HepG2 (cell line): ENCODE results near the gene ID3. TPM values are rescaled to one million over a fixed set of nuclear protein-coding genes. Genes with fewer than 3 reads are reported as not detected.
A peak's percentile ranks its signal among the peaks of the same experiment; 100 is the strongest.

Source experiments
- ATAC-seq: fragments of 200-7000 bp; cut with Tn5 transposase; 3 replicates; pipeline ENCODE4 v1.9.1; 2020; ENCODE audit warnings: mild to moderate bottlenecking, moderate library complexity
- BruUV-seq: library from RNA; stranded (reverse); fragments of 400-500 nt; replicated peaks from 2 replicates; lab custom pipeline; 2021; lab: Mats Ljungman, UMichigan
- CTCF ChIA-PET: fragments of 300-600 bp; formaldehyde crosslinking; extraction: SDS; loops from one replicate; lab custom pipeline; 2021; ENCODE audit warnings: low total read pairs, inconsistent platforms, low intra/inter-chr PET ratio; lab: Yijun Ruan, JAX
- POLR2A ChIA-PET: fragments of 350-600 bp; sonication (Branson Sonifier 250); formaldehyde crosslinking; loops from one replicate; lab custom pipeline; 2020; ENCODE audit warnings: antibody characterized with exemption, inconsistent platforms; lab: Yijun Ruan, JAX
- DNase-seq: peaks from one replicate; pipeline ENCODE4 v3.0.0-alpha.2; 2015; ENCODE audit warnings: low spot score
- FAIRE-seq: peaks from 3 replicates; lab custom pipeline; 2011; peaks lifted over from hg19 to GRCh38; lab: Jason Lieb, UNC
- H2AFZ ChIP-seq: one replicate; pipeline ENCODE4 v1.6.1; 2011; ENCODE audit warnings: low read length, inconsistent platforms
- H3K27ac ChIP-seq: fragments of 300-600 bp; 3 replicates; pipeline ENCODE4 v1.8.0; 2011; ENCODE audit warnings: mixed run types, mild to moderate bottlenecking, mixed read lengths, low read length, inconsistent platforms; ENCODE audit not compliant: insufficient read depth; ENCODE audit errors: extremely low read length
- H3K27me3 ChIP-seq, 2 experiments: fragments of 200-600 bp in 1 of 2; 2 replicates in 1 of 2; 3 replicates in 1 of 2; pipeline versions ENCODE4 v1.6.0 to v1.8.0; 2011; ENCODE audit warnings: low read length in 2 of 2, mild to moderate bottlenecking in 2 of 2, moderate library complexity in 2 of 2, inconsistent platforms in 1 of 2; ENCODE audit not compliant: insufficient read depth in 2 of 2, control insufficient read depth in 1 of 2
- H3K36me3 ChIP-seq, 2 experiments: fragments of 200-600 bp in 1 of 2; replicated peaks in 1 of 2; 2 replicates in 1 of 2; 3 replicates in 1 of 2; pipeline versions ENCODE4 v1.5.1 to v1.8.0; 2011; ENCODE audit warnings: low read length in 2 of 2, inconsistent platforms in 1 of 2; ENCODE audit not compliant: insufficient read depth in 2 of 2, control insufficient read depth in 1 of 2
- H3K4me1 ChIP-seq: 2 replicates; pipeline ENCODE4 v1.5.1; 2012; ENCODE audit warnings: low read length, inconsistent platforms; ENCODE audit not compliant: insufficient read depth
- H3K4me2 ChIP-seq: 2 replicates; pipeline ENCODE4 v1.6.0; 2011; ENCODE audit warnings: low read depth, low read length, inconsistent platforms
- H3K4me3 ChIP-seq, 3 experiments: fragments of 200-600 bp in 1 of 3; sonication (generic), shearing (Covaris generic) in 1 of 3; replicated peaks in 1 of 3; 2 replicates each; pipeline ENCODE4 v1.5.1; 2011 to 2016; ENCODE audit warnings: low read length in 3 of 3, inconsistent platforms in 2 of 3, low read depth in 2 of 3, mild to moderate bottlenecking in 2 of 3, control low read depth in 1 of 3, mixed read lengths in 1 of 3; ENCODE audit not compliant: insufficient read depth in 1 of 3
- H3K79me2 ChIP-seq: one replicate; pipeline ENCODE4 v1.6.1; 2011; ENCODE audit warnings: low read length, inconsistent platforms; ENCODE audit not compliant: insufficient read depth
- H3K9ac ChIP-seq: 2 replicates; pipeline ENCODE4 v1.6.0; 2011; ENCODE audit warnings: mild to moderate bottlenecking, low read depth, low read length, inconsistent platforms; ENCODE audit not compliant: insufficient read depth
- H3K9me3 ChIP-seq: 2 replicates; pipeline ENCODE4 v1.5.1; 2012; ENCODE audit warnings: mild to moderate bottlenecking, low read length
- H4K20me1 ChIP-seq: 2 replicates; pipeline ENCODE4 v1.6.0; 2011; ENCODE audit warnings: inconsistent platforms, mild to moderate bottlenecking, low read length, moderate library complexity; ENCODE audit not compliant: insufficient read depth
- ONECUT2 ChIP-seq: sonication (generic); formaldehyde crosslinking; IDR thresholded peaks from 2 replicates; pipeline ENCODE4 v1.4.0; 2020; ENCODE audit warnings: missing genetic modification reagents
- RXRA ChIP-seq: sonication (generic); formaldehyde crosslinking; IDR thresholded peaks from 2 replicates; pipeline ENCODE4 v1.5.1; 2020; ENCODE audit warnings: missing genetic modification reagents
- SOX6 ChIP-seq, 2 experiments: fragments of 450-650 bp in 1 of 2; sonication (generic) in 1 of 2; formaldehyde crosslinking in 1 of 2; IDR thresholded peaks; 2 replicates each; pipeline versions ENCODE4 v1.4.0 to v1.6.1; 2017 to 2020; ENCODE audit warnings: antibody characterized with exemption in 1 of 2, mild to moderate bottlenecking in 1 of 2, missing genetic modification reagents in 1 of 2
- SYNCRIP ChIP-seq: fragments of 200-400 bp; formaldehyde crosslinking; IDR thresholded peaks from 2 replicates; pipeline ENCODE4 v1.6.1; 2018; ENCODE audit warnings: mild to moderate bottlenecking, low read depth, low read length; ENCODE audit not compliant: insufficient read depth
- ZC3H4 ChIP-seq: sonication (generic); formaldehyde crosslinking; IDR thresholded peaks from 2 replicates; pipeline ENCODE4 v1.4.0; 2020; ENCODE audit warnings: missing genetic modification reagents, borderline replicate concordance
- ZNF12 ChIP-seq: sonication (generic); formaldehyde crosslinking; IDR thresholded peaks from 2 replicates; pipeline ENCODE4 v1.5.0; 2020; ENCODE audit warnings: missing genetic modification reagents
- WGBS: methylation state at CpG from one replicate; pipeline ENCODE4 v1.1.6; 2017; ENCODE audit warnings: low lambda C conversion rate; 5-methylcytosine and 5-hydroxymethylcytosine counted together
- in situ Hi-C: cut with HindIII; loops from 2 replicates; pipeline ENCODE4 v1.10.0; 2017; ENCODE audit warnings: low pct_unique_long_range_greater_than_20kb; ENCODE audit not compliant: extremely low pct_ligation_motif_present
- intact Hi-C: fragments of 100-400 bp; cut with micrococcal nuclease; formaldehyde crosslinking; loops from one replicate; pipeline ENCODE4 v1.10.0; 2022; ENCODE audit not compliant: unreplicated experiment
- polyA plus RNA-seq, 8 experiments: library from polyadenylated mRNA; depleted of rRNA in 3 of 8; stranded (reverse) in 7 of 8; unstranded in 1 of 8; fragments of >200 nt; fragmentation: Illumina TruSeq in 4 of 8; extraction: Trizol in 4 of 8; gene quantifications; 2 replicates each; pipeline versions ENCODE4 v1.2.1 to v1.2.3, GENCODE V29; 2011 to 2016; ENCODE audit warnings: low read depth in 4 of 8, missing spikeins in 1 of 8, mixed read lengths in 1 of 8; ENCODE audit not compliant: insufficient read depth in 1 of 8
- total RNA-seq, 5 experiments: library from RNA; depleted of rRNA; stranded (reverse); fragments of >200 nt; fragmentation: Illumina TruSeq; extraction: Trizol; gene quantifications; 2 replicates each; pipeline ENCODE4 v1.2.3, GENCODE V29; 2016; ENCODE audit warnings: low read depth in 1 of 5

ID3 gene
- total and polyA plus RNA-seq, 2 of the 13 experiments (the other 11 are each of a cell fraction or from before 2014, with no cell fraction given) = 64.8 to 115 TPM

DNA sequence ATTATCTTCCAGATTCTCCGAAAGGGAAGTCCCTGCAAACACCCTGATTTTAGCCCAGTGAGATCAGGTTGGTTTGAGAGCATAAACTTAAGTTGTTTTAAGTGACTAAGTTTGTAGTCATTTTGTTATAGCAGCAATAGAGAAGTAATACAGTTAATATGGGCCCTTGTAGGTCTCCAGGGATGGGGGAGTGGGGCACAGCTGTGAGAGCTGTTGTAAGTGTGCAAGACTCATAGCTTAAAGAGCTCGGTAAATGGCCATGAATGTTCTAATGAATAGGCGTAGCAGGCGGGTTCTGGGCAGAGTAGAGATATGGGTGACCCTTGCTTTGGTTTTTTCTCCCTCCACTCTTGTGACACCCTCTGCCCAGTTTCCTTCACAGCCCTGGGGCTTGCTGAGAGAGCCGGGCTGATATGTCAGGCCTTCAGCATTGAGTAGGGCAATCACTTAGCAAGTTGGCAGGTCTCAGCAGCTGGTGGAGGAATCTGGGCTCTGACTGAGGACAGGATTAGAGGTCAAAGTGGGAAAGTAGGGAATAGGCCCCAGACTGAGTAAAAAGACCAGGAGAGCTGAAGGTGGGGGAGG lies 16.0 kb upstream of the ID3 start:
- ATAC-seq = peak; percentile 22; the same call in 2 of the 3 replicates

DNA sequence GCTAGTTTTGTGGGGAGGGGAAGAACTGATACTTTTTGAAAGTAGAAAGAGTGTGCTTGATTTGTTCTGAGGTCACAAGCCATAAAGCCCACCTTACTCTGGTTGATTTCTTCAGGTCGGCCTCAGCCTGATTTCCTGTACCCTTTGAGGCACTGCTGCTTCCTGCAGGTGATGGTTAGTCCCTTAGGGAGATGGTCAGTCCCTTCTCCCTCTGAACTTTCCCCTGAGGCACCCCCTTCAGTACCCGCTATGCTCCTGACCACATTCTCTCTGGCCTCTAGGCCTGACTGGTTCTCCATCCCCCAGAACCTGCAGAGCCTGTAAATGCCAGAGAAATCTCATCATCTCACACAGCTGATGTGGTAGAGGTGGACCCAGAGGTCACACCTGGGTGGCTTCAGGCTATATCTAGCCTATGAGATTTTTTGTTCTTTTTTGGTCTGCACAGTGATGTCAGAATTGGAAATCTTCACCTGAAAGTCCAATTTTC lies 15.0 kb upstream of the ID3 start:
- peaks cover 67% of the 10 kb centered on the region for H3K4me1 ChIP-seq
- POLR2A ChIA-PET = no interaction called here
- FAIRE-seq = no peak

More for the DNA sequence above, 16.0 kb upstream of the ID3 start:
- no peaks in the 10 kb centered on the region for H3K36me3 ChIP-seq
- ChIA-PET CTCF (no interaction called here), POLR2A (interaction anchor here (0.6 to 1.5 kb wide), 3 partner anchors 9 to 19 kb away, joined by 3 to 4 read pairs (median 4); no protein-coding TSS in a partner anchor)
- no peak overlapping the region for H3K4me3 ChIP-seq
- no peak overlapping the region for H2AFZ ChIP-seq
- WGBS = 10% methylated on average over 5 of the region's 5 CpGs
- DNase-seq (no peak), FAIRE-seq (no peak)
- peaks cover 66% of the 10 kb centered on the region for H3K4me1 ChIP-seq
- H3K9me3 ChIP-seq = no peaks in the 10 kb centered on the region
- H3K27ac ChIP-seq = no peak overlapping the region
- no peaks in the 10 kb centered on the region for H4K20me1 ChIP-seq
- no TSS peak for BruUV-seq
- H3K9ac ChIP-seq = no peak overlapping the region
- H3K4me2 ChIP-seq = peak overlapping the region; percentile 13; the same call in 1 of the 2 replicates
- in situ Hi-C loops = no loop called here
- TF ChIP-seq ZNF12 (CRISPR knock-in tag) (peak; percentile 27; the same call in 1 of the 2 replicates), ZC3H4 (CRISPR knock-in tag) (no peak)
- no peaks in the 10 kb centered on the region for H3K79me2 ChIP-seq
- H3K27me3 ChIP-seq = peaks cover 0 to 17% of the 10 kb centered on the region in 2 experiments; a peak in 1 of 5 replicates
- intact Hi-C loops = loop anchor here (5.0 kb wide), 1 partner anchor 52 kb away; no protein-coding TSS in a partner anchor

More for the DNA sequence above, 15.0 kb upstream of the ID3 start:
- BruUV-seq = no TSS peak
- H3K79me2 ChIP-seq = no peaks in the 10 kb centered on the region
- H3K27ac ChIP-seq = no peak overlapping the region
- ATAC-seq (no peak), DNase-seq (no peak)
- H3K27me3 ChIP-seq = peaks cover 0 to 17% of the 10 kb centered on the region in 2 experiments; a peak in 1 of 5 replicates
- WGBS = 0% methylated on average over 2 of the region's 2 CpGs
- H3K4me2 ChIP-seq = no peak overlapping the region
- H3K36me3 ChIP-seq = no peaks in the 10 kb centered on the region
- H3K9ac ChIP-seq = no peak overlapping the region
- H3K9me3 ChIP-seq = no peaks in the 10 kb centered on the region
- intact Hi-C loops (no loop called here), in situ Hi-C loops (no loop called here)
- no peak for TF ChIP-seq SOX6 (IDR thresholded peaks at IDR 0.05)
- no peak for TF ChIP-seq SOX6 (CRISPR knock-in tag; IDR thresholded peaks at IDR 0.05)
- no peak for TF ChIP-seq RXRA
- no peak for TF ChIP-seq SYNCRIP
- no peak for TF ChIP-seq ONECUT2 (CRISPR knock-in tag)
- CTCF ChIA-PET = no interaction called here
- H4K20me1 ChIP-seq = no peaks in the 10 kb centered on the region
- H3K4me3 ChIP-seq = no peak overlapping the region
- H2AFZ ChIP-seq = no peak overlapping the region
